Endodermal cell (in vitro differentiated cells): ENCODE data around the gene MUC16. TPM values are rescaled to one million over a fixed set of nuclear protein-coding genes. Genes with fewer than 3 reads are reported as not detected.
"Not testable (repeated sequence)": the region's sequence is repeated elsewhere in the genome, so short reads cannot be mapped to it uniquely, and the experiment has no call there.

Source experiments
- DNase-seq: peaks from one replicate; pipeline ENCODE4 v3.0.0-alpha.2; 2017
- H3K27ac ChIP-seq: 2 replicates; pipeline ENCODE4 v1.5.1; 2013; ENCODE audit warnings: mild to moderate bottlenecking, low read depth, low read length, moderate library complexity
- H3K27me3 ChIP-seq: 2 replicates; pipeline ENCODE4 v1.6.1; 2013; ENCODE audit warnings: mild to moderate bottlenecking, low read length, moderate library complexity; ENCODE audit not compliant: insufficient read depth, control insufficient read depth, poor library complexity, severe bottlenecking
- H3K36me3 ChIP-seq: 2 replicates; pipeline ENCODE4 v1.7.0; 2013; ENCODE audit warnings: mild to moderate bottlenecking, low read length, moderate library complexity; ENCODE audit not compliant: control insufficient read depth, insufficient read depth
- H3K4me1 ChIP-seq: one replicate; pipeline ENCODE4 v1.7.0; 2013; ENCODE audit warnings: low read length; ENCODE audit not compliant: control insufficient read depth, insufficient read depth
- H3K4me3 ChIP-seq: 2 replicates; pipeline ENCODE4 v1.5.1; 2013; ENCODE audit warnings: mild to moderate bottlenecking, low read length, moderate library complexity
- H3K9ac ChIP-seq: 2 replicates; pipeline ENCODE4 v1.6.1; 2013; ENCODE audit warnings: mild to moderate bottlenecking, low read length, moderate library complexity; ENCODE audit not compliant: poor library complexity, severe bottlenecking; ENCODE audit errors: extremely low read depth
- H3K9me3 ChIP-seq: 2 replicates; pipeline ENCODE4 v1.6.1; 2013; ENCODE audit warnings: mild to moderate bottlenecking, low read length, moderate library complexity; ENCODE audit not compliant: control insufficient read depth
- H3K27ac Mint-ChIP-seq: 2 replicates; pipeline ENCODE4 v1.8.0; 2020; ENCODE audit warnings: mixed read lengths
- H3K27me3 Mint-ChIP-seq: 2 replicates; pipeline ENCODE4 v1.8.0; 2021; ENCODE audit warnings: mild to moderate bottlenecking, mixed read lengths; ENCODE audit not compliant: insufficient read depth
- H3K36me3 Mint-ChIP-seq: 2 replicates; pipeline ENCODE4 v1.8.0; 2020; ENCODE audit warnings: low read depth, mixed read lengths
- H3K4me1 Mint-ChIP-seq: 2 replicates; pipeline ENCODE4 v1.8.0; 2020; ENCODE audit warnings: mixed read lengths
- H3K4me3 Mint-ChIP-seq: 2 replicates; pipeline ENCODE4 v1.8.0; 2020; ENCODE audit warnings: mild to moderate bottlenecking, moderate library complexity, mixed read lengths
- H3K9me3 Mint-ChIP-seq: 2 replicates; pipeline ENCODE4 v1.8.0; 2020; ENCODE audit warnings: mild to moderate bottlenecking, mixed read lengths
- CTCF ChIP-seq: fragments of 200-600 bp; sonication (generic); conservative IDR thresholded peaks from 2 replicates; pipeline ENCODE4 v1.5.0; 2021; ENCODE audit warnings: antibody characterized with exemption, mild to moderate bottlenecking
- WGBS, 2 experiments: methylation state at CpG; one replicate each; pipeline versions ENCODE4 v1.1.5 to v1.1.7; 2013; ENCODE audit warnings: missing lambda C conversion rate in 2 of 2, mixed read lengths in 1 of 2; ENCODE audit not compliant: insufficient coverage in 1 of 2, insufficient read length in 1 of 2; 5-methylcytosine and 5-hydroxymethylcytosine counted together
- long read RNA-seq, 4 experiments: library from polyadenylated mRNA in 2 of 4; library from RNA in 1 of 4; library from capped mRNA in 1 of 4; stranded (forward) in 3 of 4; unstranded in 1 of 4; transcript quantifications; one replicate each; pipeline ENCODE4 v2.0.0, GENCODE V29; 2020 to 2021; ENCODE audit warnings: inconsistent platforms in 1 of 4
- polyA plus RNA-seq, 2 experiments: library from polyadenylated mRNA; stranded (reverse); fragments of 50-300 nt; gene quantifications; one replicate each; pipeline ENCODE4 v1.2.3, GENCODE V29; 2013
- total RNA-seq, 2 donors: library from RNA; stranded (reverse); fragmentation: NEBNext Ultra II Directional in 1 of 2; extraction: Animal tissue kit (Norgen Biotek cat#: 25700) in 1 of 2; gene quantifications; 2 replicates in 1 of 2; 3 replicates in 1 of 2; pipeline ENCODE4 v1.2.1, GENCODE V29; 2021

Gene MUC16
- under 1 TPM; 0.13 to 0.40 TPM for total RNA-seq
- polyA plus RNA-seq (2013, experiment 1 of 2): 0.04 TPM
- polyA plus RNA-seq (2013, experiment 2 of 2): under 0.01 TPM
- long read RNA-seq, experiment 1: 0 reads
- long read RNA-seq, experiment 2, partial matches to known transcripts: 1 of 2 reads
- long read RNA-seq, experiment 2, other reads (novel, unspliced or antisense): 1 of 2 reads
- long read RNA-seq, experiment 3: 0 reads
- long read RNA-seq, experiment 4: 0 reads

DNA sequence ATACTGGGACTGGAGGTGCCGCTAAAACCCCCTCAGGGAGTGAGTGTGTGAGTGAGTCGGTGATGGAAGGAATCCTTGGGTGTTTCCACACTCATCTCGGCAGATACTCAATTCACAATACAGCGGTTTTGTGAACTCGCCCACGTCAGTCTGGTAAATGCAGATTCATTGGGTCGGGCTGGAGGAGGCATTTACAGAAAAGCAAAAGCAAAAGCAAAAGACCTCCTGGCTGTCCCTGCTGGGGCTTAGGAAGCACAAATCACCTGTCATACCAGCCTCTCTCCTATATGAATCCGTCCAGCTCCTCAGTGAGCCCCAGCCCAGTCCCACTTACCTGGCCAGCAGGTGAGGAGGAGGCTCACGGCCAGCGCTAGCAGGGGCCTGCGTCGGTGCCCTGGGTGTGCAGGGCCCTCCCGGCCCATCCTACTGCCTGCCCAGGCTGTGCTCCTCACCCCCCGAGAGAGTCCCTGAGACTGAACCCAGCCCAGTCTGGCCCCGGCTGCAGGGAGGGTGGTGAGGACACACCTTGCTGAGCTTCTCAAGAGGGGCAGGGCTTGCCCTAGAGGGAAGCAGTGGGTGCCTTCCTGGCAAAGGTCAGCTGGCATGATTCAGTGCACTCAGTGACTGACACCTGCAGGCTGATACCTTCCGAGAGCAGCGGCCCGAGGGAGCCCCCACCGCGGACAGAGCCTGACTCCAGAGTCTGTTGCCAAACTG, at the start of gene MUC16:
Gene MUC16 (minus strand): TSS at position 475 of the 717 bp plus-strand sequence.
- no peaks in the 10 kb centered on the region for H3K36me3 Mint-ChIP-seq
- no peaks in the 10 kb centered on the region for H3K27me3 ChIP-seq
- H3K9ac ChIP-seq: no peak within 1 kb of the TSS
- WGBS, 2 experiments: 88 to 89% methylated on average over 12 to 20 of the region's 20 CpGs
- peak; percentile 24 for TF ChIP-seq CTCF
- no peaks in the 10 kb centered on the region for H3K9me3 ChIP-seq
- H3K27me3 Mint-ChIP-seq: no peaks in the 10 kb centered on the region
- no peak within 1 kb of the TSS for H3K4me3 ChIP-seq
- peak; percentile 66 for DNase-seq
- H3K9me3 Mint-ChIP-seq: no peaks in the 10 kb centered on the region
- H3K27ac Mint-ChIP-seq: no peak within 1 kb of the TSS
- no peak within 1 kb of the TSS for H3K27ac ChIP-seq
- H3K4me1 ChIP-seq: no peaks in the 10 kb centered on the region
- no peaks in the 10 kb centered on the region for H3K36me3 ChIP-seq
- H3K4me1 Mint-ChIP-seq: no peaks in the 10 kb centered on the region
- no peak within 1 kb of the TSS for H3K4me3 Mint-ChIP-seq

GRCh38 chr19:9058905-9059667, 48.9 kb upstream of the MUC16 start:
- Mint-ChIP-seq H3K36me3 (no peaks in the 10 kb centered on the region), H3K27ac (peak overlapping the region; percentile 78), H3K27me3 (no peaks in the 10 kb centered on the region), H3K9me3 (peaks cover 7% of the 10 kb centered on the region), H3K4me1 (peaks cover 21% of the 10 kb centered on the region), H3K4me3 (no peak overlapping the region)
- Histone ChIP-seq H3K4me1 (no peaks in the 10 kb centered on the region), H3K4me3 (no peak overlapping the region), H3K9ac (no peak overlapping the region), H3K9me3 (no peaks in the 10 kb centered on the region), H3K27me3 (no peaks in the 10 kb centered on the region), H3K27ac (no peak overlapping the region), H3K36me3 (no peaks in the 10 kb centered on the region)
- 78 to 83% methylated on average over 10 to 12 of the region's 12 CpGs for WGBS, 2 experiments
- no peak for TF ChIP-seq CTCF
- DNase-seq: no peak

DNA sequence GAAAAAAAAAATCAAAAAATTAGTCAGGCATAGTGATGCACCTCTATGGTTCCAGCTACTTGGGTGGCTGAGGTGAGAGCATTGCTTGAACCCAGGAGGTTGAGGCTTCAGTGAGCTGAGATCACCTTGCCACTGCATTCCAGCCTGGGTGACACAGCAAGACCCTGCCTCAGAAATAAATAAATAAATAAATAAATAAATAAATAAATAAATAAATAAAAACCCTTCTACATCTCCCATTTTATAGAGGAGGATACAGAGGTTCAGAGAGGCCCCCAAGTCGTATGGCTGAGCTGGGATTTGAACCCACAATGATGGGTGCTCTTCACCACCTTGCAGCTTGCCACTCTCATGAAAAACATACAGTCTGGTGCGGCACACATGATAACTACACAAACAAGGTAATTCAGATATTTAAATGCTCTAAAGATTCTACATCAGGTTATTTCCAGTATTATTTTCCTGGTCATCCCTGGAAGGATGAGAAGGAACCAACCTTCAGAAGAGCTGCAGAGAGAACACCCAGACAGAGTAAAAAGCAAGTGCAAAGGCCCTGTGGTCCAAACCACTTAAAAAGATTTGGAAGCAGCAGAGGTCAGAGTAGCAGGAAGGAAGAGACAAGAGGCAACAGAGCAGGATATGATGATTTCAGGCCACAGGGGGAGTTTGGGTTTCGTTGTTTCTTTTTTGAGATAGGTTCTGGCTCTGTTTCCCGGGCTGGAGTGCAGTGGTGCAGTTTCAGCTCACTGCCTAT, 47.5 kb upstream of the MUC16 start:
- H3K36me3 ChIP-seq: no peaks in the 10 kb centered on the region
- no peaks in the 10 kb centered on the region for H3K27me3 ChIP-seq
- no peaks in the 10 kb centered on the region for H3K27me3 Mint-ChIP-seq
- no peak overlapping the region for H3K9ac ChIP-seq
- H3K4me1 Mint-ChIP-seq: peaks cover 26% of the 10 kb centered on the region
- no peak overlapping the region for H3K27ac Mint-ChIP-seq
- no peak overlapping the region for H3K27ac ChIP-seq
- peaks cover 19% of the 10 kb centered on the region for H3K9me3 Mint-ChIP-seq
- no peaks in the 10 kb centered on the region for H3K9me3 ChIP-seq
- H3K4me3 ChIP-seq: no peak overlapping the region
- DNase-seq: no peak
- no peaks in the 10 kb centered on the region for H3K4me1 ChIP-seq
- 90 to 95% methylated on average over 4 of the region's 4 CpGs for WGBS, 2 experiments
- no peak overlapping the region for H3K4me3 Mint-ChIP-seq
- no peak for TF ChIP-seq CTCF
- no peaks in the 10 kb centered on the region for H3K36me3 Mint-ChIP-seq

DNA sequence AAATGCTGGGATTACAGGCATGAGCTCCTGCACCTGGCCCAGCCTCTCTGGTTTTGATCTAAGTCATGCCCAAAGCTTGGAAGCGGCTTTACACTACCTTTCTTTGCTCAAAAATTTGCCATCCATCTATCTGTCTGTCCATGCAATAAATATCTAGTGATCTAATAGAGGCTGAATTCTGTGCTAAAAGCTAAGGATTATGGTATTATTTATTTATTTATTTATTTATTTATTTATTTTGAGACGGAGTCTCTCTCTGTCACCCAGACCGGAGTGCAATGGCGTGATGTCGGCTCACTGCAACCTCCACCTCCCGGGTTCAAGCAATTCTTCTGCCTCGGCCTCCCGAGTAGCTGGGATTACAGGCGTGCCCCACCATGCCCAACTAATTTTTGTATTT, 45.9 kb upstream of the MUC16 start:
- H3K27me3 Mint-ChIP-seq, H3K4me1 ChIP-seq, H3K4me3 ChIP-seq, H3K4me3 Mint-ChIP-seq, H3K27me3 ChIP-seq, H3K27ac Mint-ChIP-seq, H3K27ac ChIP-seq, DNase-seq, H3K36me3 Mint-ChIP-seq, H3K9me3 ChIP-seq, H3K36me3 ChIP-seq, H3K9ac ChIP-seq: not testable (repeated sequence)
- WGBS, 2 experiments: 71 to 97% methylated on average over 1 to 9 of the region's 9 CpGs
- H3K9me3 Mint-ChIP-seq: peaks cover 19% of the 10 kb centered on the region
- peaks cover 26% of the 10 kb centered on the region for H3K4me1 Mint-ChIP-seq
